ENCODE measurements around the gene SYT6. TPM values are rescaled to one million over a fixed set of nuclear protein-coding genes. Genes with fewer than 3 reads are reported as not detected.

The SYT6 gene
- total RNA-seq, 1 experiment from 2014 or later = not detected

- CTCF ChIA-PET = no interaction called here
Measured at GRCh38 chr1:114128293-114128692, 25.4 kb downstream of the SYT6 start.

GRCh38 chr1:114126261-114127095 is 27.2 kb downstream of the SYT6 start:
- ChIA-PET POLR2A (no interaction called here), CTCF (no interaction called here)
- no peak for ATAC-seq
- no peak for DNase-seq (ENCODE audit: low read depth, low spot score)
- no TSS peak for BruUV-seq (replicated peaks)
- Histone ChIP-seq H3K4me3 (ENCODE audit: low read depth in 2 of 2, low read length in 2 of 2) (no peak overlapping the region), H3K27ac (ENCODE audit: low read length) (no peak overlapping the region), H3K9me3 (ENCODE audit: control insufficient read depth, insufficient read depth, low read depth, low read length) (no peaks in the 10 kb centered on the region), H3K4me1 (ENCODE audit: control insufficient read depth, insufficient read depth, low read length) (no peaks in the 10 kb centered on the region), H3K36me3 (ENCODE audit: control insufficient read depth, insufficient read depth, low read length) (no peaks in the 10 kb centered on the region), H3K27me3 (ENCODE audit: control insufficient read depth, insufficient read depth, low read length) (no peaks in the 10 kb centered on the region; the same call in 1 of the 2 replicates)
- intact Hi-C loops (cut with micrococcal nuclease; ENCODE audit: unreplicated experiment) = no loop called here
- in situ Hi-C loops (cut with HindIII; ENCODE audit: low pct_unique_long_range_greater_than_20kb, low sequenced_read_pairs) = no loop called here
- TF ChIP-seq REST (IDR thresholded peaks at IDR 0.05; ENCODE audit: insufficient read depth in 1 of 2, low read depth in 2 of 2, low read length in 1 of 2) (no peak), SIN3A (IDR thresholded peaks at IDR 0.05; ENCODE audit: borderline replicate concordance, insufficient read depth, low read depth, low read length) (no peak), TCF7L2 (IDR thresholded peaks at IDR 0.05; ENCODE audit: low read depth, low read length) (no peak), CTCF (IDR thresholded peaks at IDR 0.05) (no peak), POLR2AphosphoS5 (IDR thresholded peaks at IDR 0.05; ENCODE audit: low read depth, low read length) (no peak)

More at GRCh38 chr1:114128293-114128692, 25.4 kb downstream of the SYT6 start:
- Histone ChIP-seq H3K27me3 (ENCODE audit: control insufficient read depth, insufficient read depth, low read length) (no peaks in the 10 kb centered on the region; the same call in 1 of the 2 replicates), H3K4me1 (ENCODE audit: control insufficient read depth, insufficient read depth, low read length) (no peaks in the 10 kb centered on the region), H3K4me3 (ENCODE audit: low read depth in 2 of 2, low read length in 2 of 2) (no peak overlapping the region), H3K36me3 (ENCODE audit: control insufficient read depth, insufficient read depth, low read length) (no peaks in the 10 kb centered on the region), H3K9me3 (ENCODE audit: control insufficient read depth, insufficient read depth, low read depth, low read length) (no peaks in the 10 kb centered on the region), H3K27ac (ENCODE audit: low read length) (no peak overlapping the region)
- no TSS peak for BruUV-seq (replicated peaks)
- intact Hi-C loops (cut with micrococcal nuclease; ENCODE audit: unreplicated experiment) (no loop called here), in situ Hi-C loops (cut with HindIII; ENCODE audit: low pct_unique_long_range_greater_than_20kb, low sequenced_read_pairs) (no loop called here)
- ATAC-seq (no peak), DNase-seq (ENCODE audit: low read depth, low spot score) (no peak)
- TF ChIP-seq CTCF (IDR thresholded peaks at IDR 0.05) (no peak), TCF7L2 (IDR thresholded peaks at IDR 0.05; ENCODE audit: low read depth, low read length) (no peak), SIN3A (IDR thresholded peaks at IDR 0.05; ENCODE audit: borderline replicate concordance, insufficient read depth, low read depth, low read length) (no peak), REST (IDR thresholded peaks at IDR 0.05; ENCODE audit: insufficient read depth in 1 of 2, low read depth in 2 of 2, low read length in 1 of 2) (no peak), POLR2AphosphoS5 (IDR thresholded peaks at IDR 0.05; ENCODE audit: low read depth, low read length) (no peak)
- POLR2A ChIA-PET = no interaction called here

Measured in Panc1 (cell line).